Camera-type eye (tissue), 1 donor: ENCODE results near the gene SUMO1. TPM values are rescaled to one million over a fixed set of nuclear protein-coding genes. Genes with fewer than 3 reads are reported as not detected.

Source experiments
- total RNA-seq: library from RNA; depleted of rRNA; stranded (reverse); fragments of >200 nt; gene quantifications from one replicate; pipeline ENCODE4 v1.2.3, GENCODE V29; 2014

SUMO1 gene
- 116 TPM for total RNA-seq

GRCh38 chr2:202238234-202239197 is at the start of gene SUMO1:
Gene SUMO1, minus strand, starts transcription at chr2:202238597. Its CDS starts 146 bp downstream, at chr2:202238451.

GRCh38 chr2:202265467-202266277 is 27.3 kb upstream of the SUMO1 start, which contains the start of gene NOP58:
Gene NOP58, plus strand, starts transcription at chr2:202265763. Its CDS starts 179 bp downstream, at chr2:202265942.

Other genes starting within 250 kb of the SUMO1 start
- gene FZD7, start 204.7 kb downstream of the SUMO1 start, total RNA-seq, result 31.8 TPM
- gene KIAA2012, start 165.3 kb downstream of the SUMO1 start, total RNA-seq, result not detected
- 127 TPM for gene NOP58, start 27.2 kb upstream of the SUMO1 start, total RNA-seq
- gene BMPR2, start 137.7 kb upstream of the SUMO1 start, total RNA-seq, result 79.0 TPM